Measurements from ENCODE around the gene TRIM24.

GRCh38 chr7:138493535-138493934 lies 33.5 kb downstream of the TRIM24 start:
- no peak for TF ChIP-seq POLR2AphosphoS5 (IDR thresholded peaks at IDR 0.05; ENCODE audit: low read depth, low read length)
- TF ChIP-seq REST (IDR thresholded peaks at IDR 0.05; ENCODE audit: insufficient read depth in 1 of 2, low read depth in 2 of 2, low read length in 2 of 2), result no peak
- no peak for TF ChIP-seq TAF1 (IDR thresholded peaks at IDR 0.05; ENCODE audit: borderline replicate concordance, insufficient read depth, low read length)
- no peak for TF ChIP-seq SIN3A (IDR thresholded peaks at IDR 0.05; ENCODE audit: borderline replicate concordance, insufficient read depth, low read length)
- no peak for TF ChIP-seq FOXP2 (optimal IDR thresholded peaks at IDR 0.05; ENCODE audit: borderline replicate concordance, extremely low read depth, extremely low read length, insufficient read depth)
